GM19025 (cell line): Measurements from ENCODE around the gene SLC6A8.
"Not testable (repeated sequence)": the region's sequence is repeated elsewhere in the genome, so short reads cannot be mapped to it uniquely, and the experiment has no call there.

Source experiments
- ATAC-seq: cut with Tn5 transposase; IDR thresholded peaks from one replicate; pipeline ENCODE4 v1.9.1; 2021; ENCODE audit warnings: mild to moderate bottlenecking, low read depth, moderate library complexity; ENCODE audit not compliant: unreplicated experiment

Gene SLC6A8

GRCh38 chrX:153704021-153704526 lies 16.3 kb downstream of the SLC6A8 start:
- no peak for ATAC-seq

- not testable (repeated sequence) for ATAC-seq
Observed at GRCh38 chrX:153704631-153705402, 17.1 kb downstream of the SLC6A8 start.

GRCh38 chrX:153705403-153706060 lies 17.8 kb downstream of the SLC6A8 start:
- ATAC-seq = not testable (repeated sequence)

GRCh38 chrX:153706799-153707198 lies 19.1 kb downstream of the SLC6A8 start:
- ATAC-seq = no peak

- no peak for ATAC-seq
Observed at GRCh38 chrX:153707406-153707805, 19.7 kb downstream of the SLC6A8 start.

- ATAC-seq = no peak
Observed at GRCh38 chrX:153708415-153708814, 20.7 kb downstream of the SLC6A8 start.

GRCh38 chrX:153709726-153710674 lies 22.3 kb downstream of the SLC6A8 start:
- no peak for ATAC-seq

- no peak for ATAC-seq
Observed at GRCh38 chrX:153714256-153714655, 26.5 kb downstream of the SLC6A8 start.

GRCh38 chrX:153717445-153717844 lies 29.7 kb downstream of the SLC6A8 start:
- no peak for ATAC-seq

GRCh38 chrX:153719238-153719637 lies 31.5 kb downstream of the SLC6A8 start:
- ATAC-seq = no peak

- no peak for ATAC-seq
Observed at GRCh38 chrX:153719701-153720100, 32.0 kb downstream of the SLC6A8 start.

GRCh38 chrX:153722704-153723350 lies 35.1 kb downstream of the SLC6A8 start:
- ATAC-seq = no peak

- ATAC-seq = peak; percentile 32
Observed at GRCh38 chrX:153723351-153724251, 35.9 kb downstream of the SLC6A8 start.

GRCh38 chrX:153724252-153725038 lies 36.7 kb downstream of the SLC6A8 start, which contains the start of the genes ABCD1 and BCAP31:
Gene ABCD1 (plus strand): TSS chrX:153724856. CDS start chrX:153725267, 411 bp downstream.
Gene BCAP31 (minus strand): TSS chrX:153724387. CDS start chrX:153723244, 1,143 bp downstream.
- ATAC-seq = peak; percentile 58

- no peak for ATAC-seq
Observed at GRCh38 chrX:153725039-153725831, 37.5 kb downstream of the SLC6A8 start.

- no peak for ATAC-seq
Observed at GRCh38 chrX:153725832-153726285, 38.1 kb downstream of the SLC6A8 start.
